ENCODE data around the gene MT1HL1. TPM values are rescaled to one million over a fixed set of nuclear protein-coding genes. Genes with fewer than 3 reads are reported as not detected.
"Not testable (repeated sequence)": the region's sequence is repeated elsewhere in the genome, so short reads cannot be mapped to it uniquely, and the experiment has no call there.

MT1HL1 gene
- total RNA-seq, 4 donors from 2014 or later = not detected

GRCh38 chr1:236982380-236982779, 21.9 kb downstream of the MT1HL1 start:
- H3K4me3 ChIP-seq (ENCODE audit: low read depth, poor library complexity, severe bottlenecking) = no peak overlapping the region
- TF ChIP-seq CTCF (IDR thresholded peaks at IDR 0.05) (no peak), POLR2A (IDR thresholded peaks at IDR 0.05) (no peak)
- DNase-seq (ENCODE audit: low spot score in 2 of 2) = no peak
- 97% methylated on average over 1 of the region's 1 CpG for WGBS, 2 donors
- intact Hi-C loops (cut with DNase I; ENCODE audit: low total_unique reads) = no loop called here

- WGBS, 2 donors = 96% methylated on average over 20 of the region's 20 CpGs
- DNase-seq (ENCODE audit: low spot score in 2 of 2); intact Hi-C loops (cut with DNase I; ENCODE audit: low total_unique reads); H3K4me3 ChIP-seq (ENCODE audit: low read depth, poor library complexity, severe bottlenecking): not testable (repeated sequence)
Observed at GRCh38 chr1:236981431-236981830, 22.8 kb downstream of the MT1HL1 start.

GRCh38 chr1:236980673-236981072, 23.6 kb downstream of the MT1HL1 start:
- intact Hi-C loops (cut with DNase I; ENCODE audit: low total_unique reads) = no loop called here

GRCh38 chr1:236979149-236979900, 24.9 kb downstream of the MT1HL1 start:
- intact Hi-C loops (cut with DNase I; ENCODE audit: low total_unique reads) = no loop called here
- TF ChIP-seq POLR2A (IDR thresholded peaks at IDR 0.05) (no peak), CTCF (IDR thresholded peaks at IDR 0.05) (no peak)
- no peak overlapping the region for H3K4me3 ChIP-seq (ENCODE audit: low read depth, poor library complexity, severe bottlenecking)
- no peak for DNase-seq (ENCODE audit: low spot score in 2 of 2)
- WGBS, 2 donors = 69 to 77% methylated on average over 13 of the region's 13 CpGs

More at GRCh38 chr1:236980673-236981072, 23.6 kb downstream of the MT1HL1 start:
- 72 to 84% methylated on average over 6 of the region's 6 CpGs for whole genome bisulfite sequencing, 2 donors
- TF ChIP-seq CTCF (IDR thresholded peaks at IDR 0.05) (no peak), POLR2A (IDR thresholded peaks at IDR 0.05) (no peak)
- H3K4me3 ChIP-seq (ENCODE audit: low read depth, poor library complexity, severe bottlenecking) = no peak overlapping the region
- DNase-seq (ENCODE audit: low spot score in 2 of 2) = no peak

- 79 to 86% methylated on average over 14 of the region's 14 CpGs for WGBS, 2 donors
- no peak for DNase-seq (ENCODE audit: low spot score in 2 of 2)
- TF ChIP-seq POLR2A (IDR thresholded peaks at IDR 0.05) (no peak), CTCF (IDR thresholded peaks at IDR 0.05) (no peak)
- intact Hi-C loops (cut with DNase I; ENCODE audit: low total_unique reads) = no loop called here
- no peak overlapping the region for H3K4me3 ChIP-seq (ENCODE audit: low read depth, poor library complexity, severe bottlenecking)
Observed at GRCh38 chr1:236978740-236979139, 25.5 kb downstream of the MT1HL1 start.

- TF ChIP-seq CTCF (IDR thresholded peaks at IDR 0.05) = no peak
- 80 to 90% methylated on average over 6 of the region's 6 CpGs for WGBS, 2 donors
- H3K4me3 ChIP-seq (ENCODE audit: low read depth, poor library complexity, severe bottlenecking) = no peak overlapping the region
- DNase-seq (ENCODE audit: low spot score in 2 of 2) = no peak
- intact Hi-C loops (cut with DNase I; ENCODE audit: low total_unique reads) = no loop called here
Observed at GRCh38 chr1:236975461-236975860, 28.8 kb downstream of the MT1HL1 start.

GRCh38 chr1:236974025-236974424, 30.2 kb downstream of the MT1HL1 start:
- 69 to 81% methylated on average over 5 of the region's 5 CpGs for WGBS, 2 donors
- DNase-seq (ENCODE audit: low spot score in 2 of 2); H3K4me3 ChIP-seq (ENCODE audit: low read depth, poor library complexity, severe bottlenecking); intact Hi-C loops (cut with DNase I; ENCODE audit: low total_unique reads): not testable (repeated sequence)

Measured in lower leg skin (tissue), 4 donors.